Measurements from ENCODE around the gene MID2. TPM values are rescaled to one million over a fixed set of nuclear protein-coding genes. Genes with fewer than 3 reads are reported as not detected.
"Not testable (repeated sequence)": the region's sequence is repeated elsewhere in the genome, so short reads cannot be mapped to it uniquely, and the experiment has no call there.

The MID2 gene
- polyA plus RNA-seq, 3 donors, result 10.9 to 11.8 (median 11.4) TPM

- DNase-seq (ENCODE audit: low read depth in 3 of 3, low spot score in 2 of 3), result no peak
Observed at GRCh38 chrX:107836958-107837357, 11.3 kb downstream of the MID2 start.

- no peak for DNase-seq (ENCODE audit: low read depth in 3 of 3, low spot score in 2 of 3)
Observed at GRCh38 chrX:107840971-107841370, 15.3 kb downstream of the MID2 start.

GRCh38 chrX:107842715-107843400 lies 17.2 kb downstream of the MID2 start:
- DNase-seq (ENCODE audit: low read depth in 3 of 3, low spot score in 2 of 3), result no peak

GRCh38 chrX:107845625-107846024 lies 20.0 kb downstream of the MID2 start:
- no peak for DNase-seq (ENCODE audit: low read depth in 3 of 3, low spot score in 2 of 3)

- DNase-seq (ENCODE audit: low read depth in 3 of 3, low spot score in 2 of 3), result no peak
Observed at GRCh38 chrX:107848591-107848990, 22.9 kb downstream of the MID2 start.

GRCh38 chrX:107849747-107850421 lies 24.2 kb downstream of the MID2 start:
- DNase-seq (ENCODE audit: low read depth in 3 of 3, low spot score in 2 of 3), result no peak

- no peak for DNase-seq (ENCODE audit: low read depth in 3 of 3, low spot score in 2 of 3)
Observed at GRCh38 chrX:107850422-107850765, 24.7 kb downstream of the MID2 start.

GRCh38 chrX:107851215-107851614 lies 25.5 kb downstream of the MID2 start:
- no peak for DNase-seq (ENCODE audit: low read depth in 3 of 3, low spot score in 2 of 3)

GRCh38 chrX:107851665-107852064 lies 26.0 kb downstream of the MID2 start:
- DNase-seq (ENCODE audit: low read depth in 3 of 3, low spot score in 2 of 3), result not testable (repeated sequence)

GRCh38 chrX:107856289-107856688 lies 30.6 kb downstream of the MID2 start:
- DNase-seq (ENCODE audit: low read depth in 3 of 3, low spot score in 2 of 3), result no peak

GRCh38 chrX:107857041-107857440 lies 31.4 kb downstream of the MID2 start:
- not testable (repeated sequence) for DNase-seq (ENCODE audit: low read depth in 3 of 3, low spot score in 2 of 3)

- DNase-seq (ENCODE audit: low read depth in 3 of 3, low spot score in 2 of 3), result no peak
Observed at GRCh38 chrX:107857837-107858236, 32.2 kb downstream of the MID2 start.

- DNase-seq (ENCODE audit: low read depth in 3 of 3, low spot score in 2 of 3), result no peak
Observed at GRCh38 chrX:107861056-107861455, 35.4 kb downstream of the MID2 start.

GRCh38 chrX:107871136-107871535 lies 45.5 kb downstream of the MID2 start:
- DNase-seq (ENCODE audit: low read depth in 3 of 3, low spot score in 2 of 3), result no peak

GRCh38 chrX:107878106-107878505 lies 52.4 kb downstream of the MID2 start:
- no peak for DNase-seq (ENCODE audit: low read depth in 3 of 3, low spot score in 2 of 3)

- DNase-seq (ENCODE audit: low read depth in 3 of 3, low spot score in 2 of 3), result no peak
Observed at GRCh38 chrX:107880054-107880610, 54.5 kb downstream of the MID2 start.

- DNase-seq (ENCODE audit: low read depth in 3 of 3, low spot score in 2 of 3), result peak in 2 of 3 donors; percentile 6 to 9
Observed at GRCh38 chrX:107894038-107894437, 68.4 kb downstream of the MID2 start.

GRCh38 chrX:107902721-107903120 lies 77.1 kb downstream of the MID2 start:
- DNase-seq (ENCODE audit: low read depth in 3 of 3, low spot score in 2 of 3), result no peak

- DNase-seq (ENCODE audit: low read depth in 3 of 3, low spot score in 2 of 3), result no peak
Observed at GRCh38 chrX:107905366-107905765, 79.7 kb downstream of the MID2 start.

- no peak for DNase-seq (ENCODE audit: low read depth in 3 of 3, low spot score in 2 of 3)
Observed at GRCh38 chrX:107924136-107924746, 98.6 kb downstream of the MID2 start.

- DNase-seq (ENCODE audit: low read depth in 3 of 3, low spot score in 2 of 3), result no peak
Observed at GRCh38 chrX:107934262-107934661, 108.6 kb downstream of the MID2 start.

GRCh38 chrX:107935200-107935599 lies 109.5 kb downstream of the MID2 start:
- DNase-seq (ENCODE audit: low read depth in 3 of 3, low spot score in 2 of 3), result no peak
